HEK293T (cell line): Measurements from ENCODE around the gene VWA5B1.

Source experiments
- ARNT ChIP-seq: fragments of 450-650 bp; IDR thresholded peaks from 2 replicates; pipeline ENCODE4 v1.6.1; 2017; ENCODE audit warnings: mild to moderate bottlenecking
- BHLHE40 ChIP-seq: fragments of 450-650 bp; IDR thresholded peaks from 2 replicates; pipeline ENCODE4 v1.6.1; 2016; ENCODE audit warnings: mild to moderate bottlenecking, moderate library complexity, borderline replicate concordance
- ELF4 ChIP-seq: fragments of 450-650 bp; IDR thresholded peaks from 2 replicates; pipeline ENCODE4 v1.6.1; 2017; ENCODE audit warnings: antibody characterized with exemption
- FOXA1 ChIP-seq: fragments of 450-650 bp; IDR thresholded peaks from 2 replicates; pipeline ENCODE4 v1.6.1; 2016; ENCODE audit warnings: mild to moderate bottlenecking
- FOXM1 ChIP-seq: fragments of 450-650 bp; IDR thresholded peaks from 2 replicates; pipeline ENCODE4 v1.6.1; 2017; ENCODE audit warnings: mild to moderate bottlenecking, borderline replicate concordance
- TARDBP ChIP-seq: fragments of 450-650 bp; IDR thresholded peaks from 2 replicates; pipeline ENCODE4 v1.6.1; 2016

- TF ChIP-seq FOXA1 (no peak), TARDBP (no peak), FOXM1 (no peak), BHLHE40 (no peak), ELF4 (no peak), ARNT (no peak)
Observed at GRCh38 chr1:20355101-20355827, 64.6 kb downstream of the VWA5B1 start.
